HCT116 (cell line): Measurements from ENCODE around the gene HNRNPK. TPM values are rescaled to one million over a fixed set of nuclear protein-coding genes. Genes with fewer than 3 reads are reported as not detected.

ENCODE experiments used
- ATAC-seq: fragments of 200-7000 bp; cut with Tn5 transposase; 2 replicates; pipeline ENCODE4 v1.9.1; 2020; ENCODE audit warnings: mild to moderate bottlenecking, moderate library complexity
- BruUV-seq: library from RNA; stranded (reverse); fragments of 400-500 nt; replicated peaks from 2 replicates; lab custom pipeline; 2021; lab: Mats Ljungman, UMichigan
- CTCF ChIA-PET: fragments of 300-600 bp; sonication (Branson Sonifier 250); formaldehyde crosslinking; loops from one replicate; lab custom pipeline; 2021; ENCODE audit warnings: antibody characterized with exemption; lab: Charles Lee
- POLR2A ChIA-PET: fragments of 300-600, 350-600 bp; sonication (Branson Sonifier 250); formaldehyde crosslinking; loops from one replicate; lab custom pipeline; 2021; ENCODE audit warnings: antibody characterized with exemption; lab: Charles Lee
- RAD21 ChIA-PET, 2 experiments: fragments of 300-600 bp; sonication (Branson Sonifier 250); formaldehyde crosslinking; loops; one replicate each; lab custom pipeline; 2023; ENCODE audit warnings: low total read pairs in 2 of 2; ENCODE audit not compliant: uncharacterized antibody in 2 of 2, unreplicated experiment in 2 of 2, low non-redundant PET in 1 of 2; lab: Charles Lee
- DNase-seq: peaks from one replicate; pipeline ENCODE4 v3.0.0-alpha.2; 2010; ENCODE audit warnings: low read depth, low spot score
- H2AFZ ChIP-seq: fragments of 200-600 bp; shearing (Covaris generic), sonication (generic); 2 replicates; pipeline ENCODE4 v1.6.1; 2017; ENCODE audit warnings: low read depth, mixed run types, mixed read lengths, antibody characterized with exemption, low read length; ENCODE audit not compliant: poor library complexity, severe bottlenecking
- H3K27ac ChIP-seq: 2 replicates; pipeline ENCODE4 v1.5.1; 2012; ENCODE audit warnings: low read depth, low read length
- H3K27me3 ChIP-seq: fragments of 200-600 bp; sonication (generic); 2 replicates; pipeline ENCODE4 v1.6.1; 2016; ENCODE audit warnings: mixed run types, low read length, mixed read lengths; ENCODE audit not compliant: insufficient read depth
- H3K36me3 ChIP-seq, 2 experiments: fragments of 200-500 bp in 1 of 2; fragments of 200-600 bp in 1 of 2; sonication (Bioruptor generic) in 1 of 2; sonication (generic) in 1 of 2; 2 replicates each; pipeline versions ENCODE4 v1.5.1 to v1.6.1; 2014 to 2016; ENCODE audit warnings: low read length in 2 of 2, inconsistent platforms in 1 of 2, mixed read lengths in 1 of 2, mixed run types in 1 of 2; ENCODE audit not compliant: insufficient read depth in 2 of 2, control insufficient read depth in 1 of 2
- H3K4me1 ChIP-seq, 2 experiments: fragments of 200-600 bp in 1 of 2; sonication (generic) in 1 of 2; 2 replicates each; pipeline versions ENCODE4 v1.5.1 to v1.6.1; 2012 to 2017; ENCODE audit warnings: low read length in 2 of 2, inconsistent platforms in 1 of 2, mild to moderate bottlenecking in 1 of 2, mixed read lengths in 1 of 2, mixed run types in 1 of 2, moderate library complexity in 1 of 2; ENCODE audit not compliant: insufficient read depth in 2 of 2, control insufficient read depth in 1 of 2
- H3K4me2 ChIP-seq: fragments of 200-600 bp; sonication (generic); 2 replicates; pipeline ENCODE4 v1.6.1; 2017; ENCODE audit warnings: mixed run types, low read length, mixed read lengths
- H3K4me3 ChIP-seq, 2 experiments: fragments of 200-600 bp in 1 of 2; sonication (generic) in 1 of 2; replicated peaks in 1 of 2; 2 replicates each; pipeline ENCODE4 v1.5.1; 2011 to 2016; ENCODE audit warnings: low read length in 2 of 2, control low read depth in 1 of 2, low read depth in 1 of 2, mild to moderate bottlenecking in 1 of 2, mixed read lengths in 1 of 2, mixed run types in 1 of 2
- H3K79me2 ChIP-seq: fragments of 200-600 bp; sonication (generic); 2 replicates; pipeline ENCODE4 v1.6.1; 2017; ENCODE audit warnings: mild to moderate bottlenecking, mixed run types, low read length, moderate library complexity, mixed read lengths; ENCODE audit not compliant: insufficient read depth
- H3K9ac ChIP-seq: fragments of 200-600 bp; sonication (generic); 2 replicates; pipeline ENCODE4 v1.6.1; 2016; ENCODE audit warnings: low read length, mixed read lengths
- H3K9me2 ChIP-seq: fragments of 200-600 bp; sonication (generic), shearing (Covaris generic); 2 replicates; pipeline ENCODE4 v1.6.1; 2017; ENCODE audit warnings: mixed run types, mild to moderate bottlenecking, moderate library complexity; ENCODE audit not compliant: insufficient read depth
- H3K9me3 ChIP-seq, 2 experiments: fragments of 200-500 bp in 1 of 2; fragments of 200-600 bp in 1 of 2; sonication (Bioruptor generic) in 1 of 2; sonication (generic) in 1 of 2; 2 replicates each; pipeline ENCODE4 v1.6.1; 2014 to 2017; ENCODE audit warnings: low read length in 2 of 2, mixed read lengths in 2 of 2, inconsistent platforms in 1 of 2, low read depth in 1 of 2, mild to moderate bottlenecking in 1 of 2, mixed run types in 1 of 2, moderate library complexity in 1 of 2; ENCODE audit not compliant: control insufficient read depth in 1 of 2, insufficient read depth in 1 of 2
- H4K20me1 ChIP-seq: fragments of 200-600 bp; sonication (generic), shearing (Covaris generic); 2 replicates; pipeline ENCODE4 v1.6.1; 2017; ENCODE audit warnings: mixed run types, mild to moderate bottlenecking, moderate library complexity; ENCODE audit not compliant: insufficient read depth
- CBX3 ChIP-seq: IDR thresholded peaks from 2 replicates; pipeline ENCODE4 v1.6.1; 2012; ENCODE audit warnings: low read depth
- CEBPB ChIP-seq: IDR thresholded peaks from 2 replicates; pipeline ENCODE4 v1.6.1; 2012; ENCODE audit warnings: low read depth
- CTCF ChIP-seq, 3 experiments: fragments of 200-600 bp in 1 of 3; sonication (generic) in 1 of 3; IDR thresholded peaks in 2 of 3; conservative IDR thresholded peaks in 1 of 3; 2 replicates each; pipeline ENCODE4 v1.5.1; 2012 to 2017; ENCODE audit warnings: low read depth in 2 of 3, low read length in 2 of 3, antibody characterized with exemption in 1 of 3, borderline replicate concordance in 1 of 3, control low read depth in 1 of 3, mild to moderate bottlenecking in 1 of 3, mixed read lengths in 1 of 3, mixed run types in 1 of 3, moderate library complexity in 1 of 3; ENCODE audit not compliant: insufficient read depth in 1 of 3
- EGR1 ChIP-seq: IDR thresholded peaks from 2 replicates; pipeline ENCODE4 v1.6.1; 2012; ENCODE audit warnings: low read depth
- EZH2 ChIP-seq: fragments of 200-600 bp; sonication (generic); IDR thresholded peaks from 2 replicates; pipeline ENCODE4 v1.6.1; 2017; ENCODE audit warnings: antibody characterized with exemption, mixed run types
- FOSL1 ChIP-seq: IDR thresholded peaks from 2 replicates; pipeline ENCODE4 v1.6.1; 2012; ENCODE audit warnings: low read depth
- JUND ChIP-seq: IDR thresholded peaks from 2 replicates; pipeline ENCODE4 v1.6.1; 2012
- RAD21 ChIP-seq: IDR thresholded peaks from 2 replicates; pipeline ENCODE4 v1.6.1; 2012; ENCODE audit warnings: low read depth, mild to moderate bottlenecking
- SIN3A ChIP-seq: IDR thresholded peaks from 2 replicates; pipeline ENCODE4 v1.6.1; 2012; ENCODE audit warnings: low read depth
- SRF ChIP-seq: IDR thresholded peaks from 2 replicates; pipeline ENCODE4 v1.6.1; 2012; ENCODE audit warnings: low read depth
- TCF7L2 ChIP-seq: IDR thresholded peaks from 2 replicates; pipeline ENCODE4 v1.7.0; 2011; ENCODE audit warnings: borderline replicate concordance, inconsistent platforms; ENCODE audit not compliant: insufficient read depth, insufficient read length; ENCODE audit errors: extremely low read depth
- ZBTB33 ChIP-seq: IDR thresholded peaks from 2 replicates; pipeline ENCODE4 v1.6.1; 2011; ENCODE audit warnings: mild to moderate bottlenecking, low read length, moderate library complexity; ENCODE audit not compliant: insufficient replicate concordance; ENCODE audit errors: extremely low read depth
- ZFX ChIP-seq: fragments of 450-650 bp; IDR thresholded peaks from 2 replicates; pipeline ENCODE4 v1.6.1; 2017
- ZNF274 ChIP-seq: fragments of 200-500 bp; sonication (Bioruptor generic); IDR thresholded peaks from 2 replicates; pipeline ENCODE4 v1.6.1; 2014; ENCODE audit warnings: mild to moderate bottlenecking, low read depth, low read length, inconsistent platforms
- intact Hi-C: fragments of 100-400 bp; cut with micrococcal nuclease; formaldehyde crosslinking; loops from 2 replicates; pipeline ENCODE4 v1.10.0; 2022
- total RNA-seq: library from RNA; stranded (reverse); gene quantifications from one replicate; pipeline ENCODE4 v1.2.1, GENCODE V29; 2021; ENCODE audit not compliant: unreplicated experiment

Gene HNRNPK
- total RNA-seq, 1 experiment from 2014 or later, result 624 TPM

DNA sequence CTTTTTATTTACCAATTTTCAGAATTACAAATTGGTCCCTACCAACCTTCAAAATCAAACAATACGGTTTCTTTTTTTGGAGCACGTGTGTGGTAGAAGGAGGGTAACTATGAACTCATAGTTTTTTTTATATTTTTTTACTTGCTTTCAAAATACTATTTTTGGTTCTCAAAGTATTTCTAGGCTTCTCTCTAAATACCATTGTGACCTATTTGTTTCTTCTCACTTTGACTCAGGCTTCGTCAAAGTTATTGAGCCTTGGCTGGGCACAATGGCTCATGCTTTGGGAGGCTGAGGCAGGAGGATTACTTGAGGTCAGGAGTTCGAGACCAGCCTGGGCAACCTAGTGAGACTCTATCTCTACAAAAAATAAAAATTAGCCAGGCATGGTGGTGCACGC, 47.2 kb downstream of the HNRNPK start:
- no peak overlapping the region for H3K9ac ChIP-seq
- H3K9me2 ChIP-seq, result no peaks in the 10 kb centered on the region
- no peaks in the 10 kb centered on the region for H3K9me3 ChIP-seq
- no peaks in the 10 kb centered on the region for H3K27me3 ChIP-seq
- ChIA-PET CTCF (no interaction called here), RAD21 (no interaction called here), POLR2A (no interaction called here)
- peaks cover 7 to 13% of the 10 kb centered on the region in 2 experiments; a peak in 3 of 4 replicates for H3K4me1 ChIP-seq
- H2AFZ ChIP-seq, result no peak overlapping the region
- H3K79me2 ChIP-seq, result no peaks in the 10 kb centered on the region
- TF ChIP-seq EZH2, result no peak
- DNase-seq (no peak), ATAC-seq (no peak)
- no peak overlapping the region for H3K4me3 ChIP-seq
- intact Hi-C loops, result loop anchor here (10.0 kb wide), 2 partner anchors 462 to 1212 kb away; no protein-coding TSS in a partner anchor
- H3K36me3 ChIP-seq, result no peaks in the 10 kb centered on the region
- BruUV-seq, result no TSS peak
- H3K4me2 ChIP-seq, result no peak overlapping the region
- no peak overlapping the region for H3K27ac ChIP-seq
- no peaks in the 10 kb centered on the region for H4K20me1 ChIP-seq

GRCh38 chr9:83932011-83932410, 48.0 kb downstream of the HNRNPK start:
- DNase-seq, result no peak
- no peaks in the 10 kb centered on the region for H3K27me3 ChIP-seq
- no peaks in the 10 kb centered on the region for H3K9me2 ChIP-seq
- no peak overlapping the region for H3K4me3 ChIP-seq
- no peak overlapping the region for H3K4me2 ChIP-seq
- no peaks in the 10 kb centered on the region for H3K36me3 ChIP-seq
- intact Hi-C loops, result loop anchor here (10.0 kb wide), 2 partner anchors 463 to 1213 kb away; no protein-coding TSS in a partner anchor
- BruUV-seq, result no TSS peak
- no peak overlapping the region for H2AFZ ChIP-seq
- no peaks in the 10 kb centered on the region for H3K9me3 ChIP-seq
- ChIA-PET CTCF (no interaction called here), POLR2A (no interaction called here), RAD21 (no interaction called here)
- ATAC-seq, result no peak
- H3K79me2 ChIP-seq, result no peaks in the 10 kb centered on the region
- no peak overlapping the region for H3K9ac ChIP-seq
- H3K27ac ChIP-seq, result no peak overlapping the region
- H3K4me1 ChIP-seq, result peaks cover 7 to 11% of the 10 kb centered on the region in 2 experiments; a peak in 3 of 4 replicates
- H4K20me1 ChIP-seq, result no peaks in the 10 kb centered on the region
- TF ChIP-seq TCF7L2 (no peak), ZBTB33 (no peak), SIN3A (no peak), CBX3 (no peak), CTCF (IDR thresholded peaks at IDR 0.05 in 2 of 3, conservative IDR thresholded peaks at IDR 0.05 in 1 of 3; ENCODE audit: borderline replicate concordance in 1 of 3, insufficient read depth in 1 of 3, low read depth in 2 of 3, low read length in 2 of 3) (no peak), JUND (no peak), ZFX (no peak), CEBPB (no peak), RAD21 (no peak), SRF (no peak), ZNF274 (no peak), EGR1 (no peak), FOSL1 (no peak)
